Loucy (cell line): ENCODE data around the gene SREK1IP1.

Source experiments
- EZH2phosphoT487 ChIP-seq: fragments of 200-600 bp; IDR thresholded peaks from 2 replicates; pipeline ENCODE4 v1.6.1; 2018; ENCODE audit warnings: antibody characterized with exemption, mild to moderate bottlenecking, moderate library complexity, borderline replicate concordance
- TF ChIP-seq, protein P1 (sequence below): fragments of 200-600 bp; sonication (generic); conservative IDR thresholded peaks from 2 replicates; pipeline ENCODE4 v1.5.1; 2014; ENCODE audit warnings: mild to moderate bottlenecking, antibody characterized with exemption, low read length

DNA sequence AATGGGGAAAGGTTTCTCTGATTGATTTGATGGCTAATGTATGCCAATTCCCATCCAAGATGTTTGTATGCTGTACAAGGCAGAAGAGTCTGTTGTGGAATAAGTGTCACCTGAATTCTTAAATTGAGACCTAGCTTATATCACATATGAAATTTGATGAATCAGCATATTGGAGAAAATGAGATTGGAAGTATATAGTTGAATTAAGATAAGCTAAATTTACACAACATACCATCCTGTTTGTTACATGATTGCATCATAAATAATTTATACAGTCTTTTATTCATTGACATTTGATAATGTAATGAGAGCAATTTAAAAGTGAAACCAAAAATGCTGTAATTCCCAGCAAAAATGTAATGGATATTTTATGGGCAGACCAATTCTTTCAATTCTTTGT is 1.4 kb upstream of the SREK1IP1 start:
- TF ChIP-seq, protein P1, sequence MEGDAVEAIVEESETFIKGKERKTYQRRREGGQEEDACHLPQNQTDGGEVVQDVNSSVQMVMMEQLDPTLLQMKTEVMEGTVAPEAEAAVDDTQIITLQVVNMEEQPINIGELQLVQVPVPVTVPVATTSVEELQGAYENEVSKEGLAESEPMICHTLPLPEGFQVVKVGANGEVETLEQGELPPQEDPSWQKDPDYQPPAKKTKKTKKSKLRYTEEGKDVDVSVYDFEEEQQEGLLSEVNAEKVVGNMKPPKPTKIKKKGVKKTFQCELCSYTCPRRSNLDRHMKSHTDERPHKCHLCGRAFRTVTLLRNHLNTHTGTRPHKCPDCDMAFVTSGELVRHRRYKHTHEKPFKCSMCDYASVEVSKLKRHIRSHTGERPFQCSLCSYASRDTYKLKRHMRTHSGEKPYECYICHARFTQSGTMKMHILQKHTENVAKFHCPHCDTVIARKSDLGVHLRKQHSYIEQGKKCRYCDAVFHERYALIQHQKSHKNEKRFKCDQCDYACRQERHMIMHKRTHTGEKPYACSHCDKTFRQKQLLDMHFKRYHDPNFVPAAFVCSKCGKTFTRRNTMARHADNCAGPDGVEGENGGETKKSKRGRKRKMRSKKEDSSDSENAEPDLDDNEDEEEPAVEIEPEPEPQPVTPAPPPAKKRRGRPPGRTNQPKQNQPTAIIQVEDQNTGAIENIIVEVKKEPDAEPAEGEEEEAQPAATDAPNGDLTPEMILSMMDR = no peak
- TF ChIP-seq EZH2phosphoT487 = no peak
